OCI-LY7 (cell line): ENCODE measurements around the gene SDHAF2. TPM values are rescaled to one million over a fixed set of nuclear protein-coding genes. Genes with fewer than 3 reads are reported as not detected.

ENCODE experiments used
- BruUV-seq: library from RNA; stranded (reverse); fragments of 400-500 nt; replicated peaks from 2 replicates; lab custom pipeline; 2021; lab: Mats Ljungman, UMichigan
- CTCF ChIA-PET: fragments of 300-600 bp; sonication (Branson Sonifier 250); formaldehyde crosslinking; loops from one replicate; lab custom pipeline; 2022; ENCODE audit warnings: antibody characterized with exemption; ENCODE audit not compliant: unreplicated experiment; lab: Charles Lee
- POLR2A ChIA-PET: fragments of 300-600 bp; sonication (Branson Sonifier 250); formaldehyde crosslinking; loops from one replicate; lab custom pipeline; 2022; ENCODE audit warnings: antibody characterized with exemption; lab: Charles Lee
- DNase-seq: peaks from one replicate; pipeline ENCODE4 v3.0.0-alpha.2; 2015; ENCODE audit warnings: low spot score
- H2AFZ ChIP-seq: fragments of 200-600 bp; sonication (generic), shearing (Covaris generic); 2 replicates; pipeline ENCODE4 v1.6.1; 2014; ENCODE audit warnings: mild to moderate bottlenecking, antibody characterized with exemption, low read length, moderate library complexity
- H3K27ac ChIP-seq: fragments of 200-600 bp; sonication (generic); 2 replicates; pipeline ENCODE4 v1.5.1; 2014; ENCODE audit warnings: mixed run types, low read depth, mild to moderate bottlenecking, moderate library complexity, low read length, inconsistent platforms; ENCODE audit not compliant: poor library complexity, severe bottlenecking
- H3K36me3 ChIP-seq: fragments of 200-600 bp; sonication (generic); 2 replicates; pipeline ENCODE4 v1.6.1; 2014; ENCODE audit warnings: mild to moderate bottlenecking, antibody characterized with exemption, low read length, moderate library complexity, mixed read lengths; ENCODE audit not compliant: insufficient read depth
- H3K4me1 ChIP-seq: fragments of 200-600 bp; sonication (generic); 2 replicates; pipeline ENCODE4 v1.5.1; 2014; ENCODE audit warnings: mild to moderate bottlenecking, low read length; ENCODE audit not compliant: insufficient read depth, poor library complexity, severe bottlenecking
- H3K4me2 ChIP-seq: fragments of 200-600 bp; sonication (generic); 2 replicates; pipeline ENCODE4 v1.6.1; 2014; ENCODE audit warnings: mild to moderate bottlenecking, low read length
- H3K4me3 ChIP-seq: fragments of 200-600 bp; sonication (generic); 2 replicates; pipeline ENCODE4 v1.5.1; 2014; ENCODE audit warnings: mild to moderate bottlenecking, low read depth, low read length; ENCODE audit not compliant: poor library complexity, severe bottlenecking
- H3K79me2 ChIP-seq: fragments of 200-600 bp; sonication (generic); 2 replicates; pipeline ENCODE4 v1.6.1; 2016; ENCODE audit warnings: low read depth, mild to moderate bottlenecking, low read length, moderate library complexity, mixed read lengths; ENCODE audit not compliant: insufficient read depth
- H3K9me2 ChIP-seq: fragments of 200-600 bp; sonication (generic); 2 replicates; pipeline ENCODE4 v1.6.1; 2016; ENCODE audit warnings: mild to moderate bottlenecking, low read length, mixed read lengths; ENCODE audit not compliant: insufficient read depth
- H3K9me3 ChIP-seq: fragments of 200-600 bp; sonication (generic); 2 replicates; pipeline ENCODE4 v1.6.1; 2014; ENCODE audit warnings: mild to moderate bottlenecking, mixed run types, low read length, mixed read lengths
- H4K20me1 ChIP-seq: fragments of 200-600 bp; sonication (generic); 2 replicates; pipeline ENCODE4 v1.6.1; 2014; ENCODE audit warnings: mild to moderate bottlenecking, antibody characterized with exemption, low read length, moderate library complexity, mixed read lengths; ENCODE audit not compliant: insufficient read depth
- EZH2phosphoT487 ChIP-seq: fragments of 200-600 bp; sonication (generic); IDR thresholded peaks from 2 replicates; pipeline ENCODE4 v1.6.1; 2018; ENCODE audit warnings: low read depth, borderline replicate concordance, mild to moderate bottlenecking, mixed run types, antibody characterized with exemption, low read length, moderate library complexity, mixed read lengths
- intact Hi-C: fragments of 100-400 bp; cut with micrococcal nuclease; formaldehyde crosslinking; loops from one replicate; pipeline ENCODE4 v1.10.0; 2022; ENCODE audit not compliant: unreplicated experiment
- total RNA-seq, 2 experiments: library from RNA; depleted of rRNA in 1 of 2; stranded (reverse); fragments of >200 nt in 1 of 2; shearing (Covaris generic) in 1 of 2; gene quantifications; 2 replicates each; pipeline ENCODE4 v1.2.3, GENCODE V29; 2014 to 2022
- TF ChIP-seq, protein P1 (sequence below): fragments of 200-600 bp; sonication (generic); conservative IDR thresholded peaks from 2 replicates; pipeline ENCODE4 v1.5.1; 2014; ENCODE audit warnings: mild to moderate bottlenecking, antibody characterized with exemption, low read length, moderate library complexity, mixed read lengths

Gene SDHAF2
- total RNA-seq, 2 experiments from 2014 or later: 28.0 to 40.6 TPM

DNA sequence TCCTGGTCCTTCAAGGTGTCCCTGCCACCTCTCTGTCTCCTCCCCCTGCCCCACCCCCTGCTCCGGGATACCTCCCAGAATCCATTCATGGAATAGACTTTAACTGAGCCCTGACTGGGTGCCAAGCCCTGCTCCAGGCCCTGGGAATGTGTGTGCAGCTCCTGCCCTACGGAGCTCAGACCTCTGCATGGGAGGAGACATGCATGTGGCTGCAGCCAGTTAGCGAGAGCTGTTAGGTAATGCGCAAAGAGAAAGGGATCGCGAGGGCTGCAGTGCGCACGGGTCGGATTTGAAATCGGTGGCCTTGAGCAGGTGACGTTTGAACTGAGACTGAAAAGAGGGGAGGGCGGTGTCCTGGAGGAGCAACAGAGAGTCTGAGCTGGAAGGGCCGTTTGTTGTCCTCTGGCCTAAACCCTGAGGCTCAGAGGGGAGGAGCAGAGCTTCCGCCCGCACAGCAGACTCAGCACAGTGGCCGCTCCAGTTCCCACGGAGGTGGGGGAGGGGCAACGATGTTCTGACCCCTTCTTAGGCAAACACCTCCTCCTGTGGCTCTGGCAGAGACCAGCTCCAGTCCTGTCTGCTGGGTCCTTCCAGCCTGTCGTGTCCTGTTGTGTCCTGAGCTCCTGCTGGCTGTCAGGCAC lies 58.8 kb downstream of the SDHAF2 start:
- DNase-seq: no peak
- no peak overlapping the region for H3K27ac ChIP-seq
- BruUV-seq: no TSS peak
- H3K4me3 ChIP-seq: no peak overlapping the region
- H3K79me2 ChIP-seq: no peaks in the 10 kb centered on the region
- H3K9me2 ChIP-seq: no peaks in the 10 kb centered on the region
- no peak for TF ChIP-seq EZH2phosphoT487
- H3K4me1 ChIP-seq: no peaks in the 10 kb centered on the region
- POLR2A ChIA-PET: no interaction called here
- H3K9me3 ChIP-seq: no peaks in the 10 kb centered on the region
- H3K36me3 ChIP-seq: no peaks in the 10 kb centered on the region
- no peaks in the 10 kb centered on the region for H4K20me1 ChIP-seq
- H3K4me2 ChIP-seq: no peak overlapping the region
- no peak overlapping the region for H2AFZ ChIP-seq
- intact Hi-C loops: no loop called here
- CTCF ChIA-PET: no interaction called here

DNA sequence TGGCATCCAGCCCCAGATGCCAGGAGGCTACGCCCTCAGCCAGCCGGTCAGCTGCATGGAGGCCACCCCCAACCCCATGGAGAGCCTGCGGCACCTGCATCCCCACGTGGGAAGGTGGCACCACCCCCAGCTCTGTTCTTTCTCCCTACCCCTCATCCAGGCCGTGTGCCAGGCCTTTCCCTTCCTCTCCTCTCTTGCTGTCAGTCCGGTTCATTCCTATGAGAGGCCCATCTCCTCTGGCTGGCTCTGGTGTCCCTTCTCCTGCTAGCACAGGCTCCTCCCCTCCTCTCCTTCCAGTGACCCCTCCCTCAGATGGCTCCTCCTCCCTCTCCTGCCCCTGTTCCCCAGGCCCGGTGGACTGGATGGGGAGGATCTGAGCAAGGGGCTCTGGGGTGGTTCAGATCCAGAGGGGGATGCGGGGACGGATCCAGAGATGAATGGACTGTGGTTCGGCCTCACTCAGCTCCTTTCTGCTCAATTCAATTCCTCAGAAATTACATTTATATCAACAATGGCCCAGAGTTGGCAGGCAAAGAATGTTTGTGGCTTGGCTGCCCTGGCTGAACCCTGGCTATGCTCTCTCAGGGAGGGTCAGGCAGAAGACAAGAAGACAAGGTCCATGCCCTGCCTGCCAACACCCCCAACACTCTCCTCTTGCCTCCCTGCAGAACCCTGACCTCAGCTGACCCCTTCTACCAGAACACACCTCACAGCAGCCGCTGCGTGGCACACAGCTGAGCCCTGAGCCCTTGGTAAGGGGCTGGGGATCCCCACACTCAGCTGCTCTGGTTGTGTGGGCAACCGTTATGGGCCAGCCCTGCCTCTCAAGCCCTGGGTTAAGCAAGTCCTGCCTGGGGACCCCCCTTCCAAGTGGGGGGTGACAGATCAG lies 60.2 kb downstream of the SDHAF2 start:
- intact Hi-C loops: no loop called here
- no peak overlapping the region for H3K27ac ChIP-seq
- no peaks in the 10 kb centered on the region for H4K20me1 ChIP-seq
- no peaks in the 10 kb centered on the region for H3K4me1 ChIP-seq
- DNase-seq: no peak
- no peaks in the 10 kb centered on the region for H3K36me3 ChIP-seq
- H3K79me2 ChIP-seq: no peaks in the 10 kb centered on the region
- no peaks in the 10 kb centered on the region for H3K9me3 ChIP-seq
- H3K4me2 ChIP-seq: no peak overlapping the region
- H3K4me3 ChIP-seq: no peak overlapping the region
- no TSS peak for BruUV-seq
- TF ChIP-seq EZH2phosphoT487: no peak
- TF ChIP-seq, protein P1, sequence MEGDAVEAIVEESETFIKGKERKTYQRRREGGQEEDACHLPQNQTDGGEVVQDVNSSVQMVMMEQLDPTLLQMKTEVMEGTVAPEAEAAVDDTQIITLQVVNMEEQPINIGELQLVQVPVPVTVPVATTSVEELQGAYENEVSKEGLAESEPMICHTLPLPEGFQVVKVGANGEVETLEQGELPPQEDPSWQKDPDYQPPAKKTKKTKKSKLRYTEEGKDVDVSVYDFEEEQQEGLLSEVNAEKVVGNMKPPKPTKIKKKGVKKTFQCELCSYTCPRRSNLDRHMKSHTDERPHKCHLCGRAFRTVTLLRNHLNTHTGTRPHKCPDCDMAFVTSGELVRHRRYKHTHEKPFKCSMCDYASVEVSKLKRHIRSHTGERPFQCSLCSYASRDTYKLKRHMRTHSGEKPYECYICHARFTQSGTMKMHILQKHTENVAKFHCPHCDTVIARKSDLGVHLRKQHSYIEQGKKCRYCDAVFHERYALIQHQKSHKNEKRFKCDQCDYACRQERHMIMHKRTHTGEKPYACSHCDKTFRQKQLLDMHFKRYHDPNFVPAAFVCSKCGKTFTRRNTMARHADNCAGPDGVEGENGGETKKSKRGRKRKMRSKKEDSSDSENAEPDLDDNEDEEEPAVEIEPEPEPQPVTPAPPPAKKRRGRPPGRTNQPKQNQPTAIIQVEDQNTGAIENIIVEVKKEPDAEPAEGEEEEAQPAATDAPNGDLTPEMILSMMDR: no peak
- H2AFZ ChIP-seq: no peak overlapping the region
- H3K9me2 ChIP-seq: no peaks in the 10 kb centered on the region
- ChIA-PET POLR2A (no interaction called here), CTCF (no interaction called here)

GRCh38 chr11:61491736-61492395 lies 61.9 kb downstream of the SDHAF2 start:
- Histone ChIP-seq H3K4me2 (no peak overlapping the region), H3K36me3 (no peaks in the 10 kb centered on the region), H2AFZ (no peak overlapping the region), H3K27ac (no peak overlapping the region), H3K79me2 (no peaks in the 10 kb centered on the region), H3K4me3 (no peak overlapping the region), H4K20me1 (no peaks in the 10 kb centered on the region), H3K9me2 (no peaks in the 10 kb centered on the region), H3K4me1 (no peaks in the 10 kb centered on the region), H3K9me3 (no peaks in the 10 kb centered on the region)
- ChIA-PET POLR2A (interaction anchor here (0.6 kb wide), 1 partner anchor 416 kb away, joined by 5 read pairs; no protein-coding TSS in a partner anchor), CTCF (no interaction called here)
- TF ChIP-seq, protein P1: no peak
- TF ChIP-seq EZH2phosphoT487: no peak
- DNase-seq: no peak
- intact Hi-C loops: no loop called here
- BruUV-seq: no TSS peak
